GM10248 (cell line): ENCODE data around the gene CAMK4.

Experiments used
- CTCF ChIA-PET: fragments of 300-600 bp; sonication (Branson Sonifier 250); formaldehyde crosslinking; extraction: SDS; loops from one replicate; lab custom pipeline; 2021; ENCODE audit warnings: antibody characterized with exemption; lab: Yijun Ruan, JAX
- POLR2A ChIA-PET: fragments of 350-650 bp; sonication (Branson Sonifier 250); formaldehyde crosslinking; extraction: SDS; loops from one replicate; lab custom pipeline; 2020; ENCODE audit warnings: antibody characterized with exemption; lab: Yijun Ruan, JAX
- DNase-seq: peaks from one replicate; pipeline ENCODE4 v3.0.0; 2012; ENCODE audit errors: extremely low spot score
- TF ChIP-seq, protein P1 (sequence below): IDR thresholded peaks from 2 replicates; pipeline ENCODE4 v1.5.1; 2012; ENCODE audit warnings: mild to moderate bottlenecking, low read depth; ENCODE audit errors: extremely low read depth, missing control alignments, control extremely low read depth

The CAMK4 gene

DNA sequence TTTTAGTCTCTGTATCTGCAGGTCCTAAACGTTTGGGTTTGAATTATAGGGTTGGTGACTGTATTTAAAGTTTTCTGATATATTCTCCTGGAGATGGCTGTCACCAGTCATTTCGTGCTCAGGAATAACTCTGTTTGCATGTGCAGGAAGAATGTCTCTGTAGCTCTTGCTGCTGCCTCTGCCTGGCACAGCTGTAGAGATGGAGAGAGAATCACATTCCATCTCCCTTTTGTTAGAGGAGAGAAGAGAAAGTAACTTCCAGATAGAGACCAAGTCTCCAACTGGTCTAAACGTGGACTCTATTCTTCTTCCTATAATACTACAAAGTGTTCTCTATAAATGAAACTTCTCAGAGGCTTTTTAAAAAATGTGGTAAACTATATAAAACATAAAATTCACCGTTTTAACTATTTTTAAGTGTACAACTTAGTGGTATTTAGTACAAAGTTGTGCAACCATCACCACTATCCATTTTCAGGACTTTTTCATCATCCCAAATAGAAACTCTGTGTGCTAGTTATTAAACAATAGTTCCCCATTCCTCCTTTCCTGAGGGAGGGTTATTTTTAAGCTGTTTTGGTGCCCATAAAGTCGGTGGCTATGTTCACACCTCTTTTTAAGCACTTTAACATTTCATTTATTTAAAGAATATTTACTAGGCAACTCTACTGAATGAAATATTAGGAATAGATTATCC, 308.9 kb downstream of the CAMK4 start:
- CTCF ChIA-PET: interaction anchor here (0.7 to 4.2 kb wide), 14 partner anchors 9 to 639 kb away, joined by 3 to 40 read pairs (median 8); no protein-coding TSS in a partner anchor
- POLR2A ChIA-PET: no interaction called here
- TF ChIP-seq, protein P1, sequence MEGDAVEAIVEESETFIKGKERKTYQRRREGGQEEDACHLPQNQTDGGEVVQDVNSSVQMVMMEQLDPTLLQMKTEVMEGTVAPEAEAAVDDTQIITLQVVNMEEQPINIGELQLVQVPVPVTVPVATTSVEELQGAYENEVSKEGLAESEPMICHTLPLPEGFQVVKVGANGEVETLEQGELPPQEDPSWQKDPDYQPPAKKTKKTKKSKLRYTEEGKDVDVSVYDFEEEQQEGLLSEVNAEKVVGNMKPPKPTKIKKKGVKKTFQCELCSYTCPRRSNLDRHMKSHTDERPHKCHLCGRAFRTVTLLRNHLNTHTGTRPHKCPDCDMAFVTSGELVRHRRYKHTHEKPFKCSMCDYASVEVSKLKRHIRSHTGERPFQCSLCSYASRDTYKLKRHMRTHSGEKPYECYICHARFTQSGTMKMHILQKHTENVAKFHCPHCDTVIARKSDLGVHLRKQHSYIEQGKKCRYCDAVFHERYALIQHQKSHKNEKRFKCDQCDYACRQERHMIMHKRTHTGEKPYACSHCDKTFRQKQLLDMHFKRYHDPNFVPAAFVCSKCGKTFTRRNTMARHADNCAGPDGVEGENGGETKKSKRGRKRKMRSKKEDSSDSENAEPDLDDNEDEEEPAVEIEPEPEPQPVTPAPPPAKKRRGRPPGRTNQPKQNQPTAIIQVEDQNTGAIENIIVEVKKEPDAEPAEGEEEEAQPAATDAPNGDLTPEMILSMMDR: no peak

DNA sequence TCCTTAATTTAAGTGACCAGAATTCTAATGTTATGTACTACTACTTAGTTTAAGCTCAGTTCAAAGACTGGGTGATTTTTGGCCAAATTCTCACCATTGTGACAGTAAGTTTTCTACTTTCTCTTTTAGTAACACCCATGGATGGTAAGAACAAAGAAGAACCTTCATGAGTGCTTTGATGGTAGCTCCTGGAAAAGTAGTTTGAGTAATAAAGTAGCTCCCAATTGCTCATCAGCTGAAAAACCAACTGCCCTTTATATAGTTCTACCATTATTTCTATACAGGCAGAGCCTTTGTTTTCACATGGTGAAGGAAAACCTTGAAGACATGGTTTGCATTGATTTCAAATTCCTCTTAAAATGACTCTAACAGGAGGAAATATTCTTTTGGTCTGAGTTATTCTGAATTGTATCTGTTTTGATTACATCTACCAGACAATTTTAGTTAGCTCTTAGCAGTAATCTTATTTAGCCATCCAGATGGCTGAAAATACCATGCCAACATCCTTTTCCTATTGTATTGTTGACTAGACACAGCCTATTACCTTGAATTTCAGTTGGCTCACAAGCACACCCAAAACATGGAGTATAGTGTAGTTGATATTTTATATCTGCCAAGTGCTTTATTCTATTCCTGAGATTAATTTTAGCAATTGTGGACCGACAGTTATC, 311.8 kb downstream of the CAMK4 start:
- POLR2A ChIA-PET: no interaction called here
- TF ChIP-seq, protein P1: no peak
- CTCF ChIA-PET: interaction anchor here (1.4 kb wide), 1 partner anchor 12 kb away, joined by 3 read pairs; no protein-coding TSS in a partner anchor
- no peak for DNase-seq

More for the DNA sequence above, 308.9 kb downstream of the CAMK4 start:
- DNase-seq: no peak

DNA sequence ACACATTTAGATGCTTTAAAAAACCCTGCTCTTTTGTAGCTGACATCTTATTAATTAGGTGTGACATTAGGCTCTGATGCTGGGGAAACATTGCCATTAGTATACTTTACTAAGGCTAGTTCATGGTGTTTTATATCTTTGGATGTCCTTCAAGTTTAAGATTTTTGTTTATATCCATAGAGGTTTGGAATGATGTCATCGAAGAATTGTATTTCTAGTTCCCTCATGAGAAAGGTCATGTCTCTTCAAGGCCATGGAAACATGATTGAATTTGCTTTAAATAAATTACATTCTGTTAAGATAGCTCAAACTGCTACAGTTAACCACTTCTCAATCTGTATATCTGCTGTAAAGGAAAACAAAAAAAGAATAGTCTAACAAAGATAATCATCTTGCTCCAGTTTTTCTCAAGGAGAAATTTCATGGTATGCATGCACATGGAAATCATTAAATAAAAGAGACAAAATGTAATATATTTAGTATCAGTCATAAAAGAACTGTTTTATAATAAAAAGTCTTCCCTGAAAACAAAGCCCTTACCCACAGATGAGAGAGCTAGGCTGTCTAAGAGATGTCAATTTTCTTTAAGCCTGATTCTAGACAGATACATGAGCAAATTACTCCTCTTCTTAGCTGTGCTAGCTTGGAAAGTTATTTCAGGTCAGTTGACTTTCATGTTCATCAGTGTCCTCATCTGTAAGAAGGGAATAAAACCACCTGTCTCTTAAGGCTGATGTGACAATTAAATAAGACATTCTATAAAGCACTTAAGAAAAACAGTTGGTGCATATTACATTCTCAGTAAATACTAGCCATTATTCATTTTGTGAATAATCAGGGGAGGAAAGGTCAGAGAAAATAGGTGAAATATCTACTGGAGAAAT, 313.2 kb downstream of the CAMK4 start:
- TF ChIP-seq, protein P1: no peak
- POLR2A ChIA-PET: no interaction called here
- CTCF ChIA-PET: interaction anchor here (1.2 to 1.7 kb wide), 2 partner anchors 13 to 19 kb away, joined by 3 to 6 read pairs; no protein-coding TSS in a partner anchor
- DNase-seq: no peak
